ENCODE measurements around the gene TOLLIP.

The TOLLIP gene

GRCh38 chr11:1230456-1231395 lies 78.7 kb downstream of the TOLLIP start:
- DNase-seq (ENCODE audit: low spot score): no peak
- in situ Hi-C loops (cut with MboI; ENCODE audit: low sequenced_read_pairs, unreplicated experiment): no loop called here
- no peak for TF ChIP-seq CTCF (IDR thresholded peaks at IDR 0.05; ENCODE audit: borderline replicate concordance, control extremely low read depth, extremely low read depth, insufficient read depth, missing control alignments)

- no peak for TF ChIP-seq CTCF (IDR thresholded peaks at IDR 0.05; ENCODE audit: borderline replicate concordance, control extremely low read depth, extremely low read depth, insufficient read depth, missing control alignments)
- in situ Hi-C loops (cut with MboI; ENCODE audit: low sequenced_read_pairs, unreplicated experiment): no loop called here
- DNase-seq (ENCODE audit: low spot score): no peak
These were observed 79.3 kb downstream of the TOLLIP start for GRCh38 chr11:1230121-1230455.

- no peak for TF ChIP-seq CTCF (IDR thresholded peaks at IDR 0.05; ENCODE audit: borderline replicate concordance, control extremely low read depth, extremely low read depth, insufficient read depth, missing control alignments)
- in situ Hi-C loops (cut with MboI; ENCODE audit: low sequenced_read_pairs, unreplicated experiment): no loop called here
- no peak for DNase-seq (ENCODE audit: low spot score)
These were observed 79.8 kb downstream of the TOLLIP start for GRCh38 chr11:1229471-1230120.

- DNase-seq (ENCODE audit: low spot score): no peak
- in situ Hi-C loops (cut with MboI; ENCODE audit: low sequenced_read_pairs, unreplicated experiment): no loop called here
- TF ChIP-seq CTCF (IDR thresholded peaks at IDR 0.05; ENCODE audit: borderline replicate concordance, control extremely low read depth, extremely low read depth, insufficient read depth, missing control alignments): no peak
These were observed 80.4 kb downstream of the TOLLIP start for GRCh38 chr11:1228921-1229451.

GRCh38 chr11:1228101-1228821 lies 81.2 kb downstream of the TOLLIP start:
- DNase-seq (ENCODE audit: low spot score): no peak
- in situ Hi-C loops (cut with MboI; ENCODE audit: low sequenced_read_pairs, unreplicated experiment): no loop called here
- no peak for TF ChIP-seq CTCF (IDR thresholded peaks at IDR 0.05; ENCODE audit: borderline replicate concordance, control extremely low read depth, extremely low read depth, insufficient read depth, missing control alignments)

- TF ChIP-seq CTCF (IDR thresholded peaks at IDR 0.05; ENCODE audit: borderline replicate concordance, control extremely low read depth, extremely low read depth, insufficient read depth, missing control alignments): no peak
- in situ Hi-C loops (cut with MboI; ENCODE audit: low sequenced_read_pairs, unreplicated experiment): no loop called here
- no peak for DNase-seq (ENCODE audit: low spot score)
These were observed 81.8 kb downstream of the TOLLIP start for GRCh38 chr11:1227551-1228100.

Data from GM13976 (cell line).